Kidney (tissue), 14 donors: ENCODE results near the gene GPC3. TPM values are rescaled to one million over a fixed set of nuclear protein-coding genes. Genes with fewer than 3 reads are reported as not detected.

ENCODE experiments used
- DNase-seq, 5 donors: peaks; one replicate each; pipeline ENCODE4 v3.0.0-alpha.2; 2013 to 2020
- FAIRE-seq: peaks from 2 replicates; lab custom pipeline; 2012; peaks lifted over from hg19 to GRCh38; lab: Jason Lieb, UNC
- H3K27ac ChIP-seq, 2 donors: one replicate each; pipeline ENCODE4 v1.7.0; 2013; ENCODE audit warnings: low read depth in 2 of 2, low read length in 2 of 2, inconsistent platforms in 1 of 2
- H3K27me3 ChIP-seq: one replicate; pipeline ENCODE4 v1.7.1; 2013; ENCODE audit warnings: low read length, inconsistent platforms; ENCODE audit not compliant: control insufficient read depth, insufficient read depth
- H3K36me3 ChIP-seq, 3 donors: one replicate each; pipeline versions ENCODE4 v1.7.0 to v1.7.1; 2013; ENCODE audit warnings: low read length in 3 of 3, control low read depth in 1 of 3, inconsistent platforms in 1 of 3; ENCODE audit not compliant: insufficient read depth in 3 of 3, control insufficient read depth in 2 of 3
- H3K4me1 ChIP-seq, 3 donors: one replicate each; pipeline versions ENCODE4 v1.7.0 to v1.7.1; 2013; ENCODE audit warnings: low read length in 3 of 3, inconsistent platforms in 1 of 3, low read depth in 1 of 3; ENCODE audit not compliant: control insufficient read depth in 2 of 3, insufficient read depth in 2 of 3
- H3K4me3 ChIP-seq, 3 donors: one replicate each; pipeline versions ENCODE4 v1.7.0 to v1.8.1; 2013; ENCODE audit warnings: low read length in 3 of 3, control low read depth in 1 of 3, inconsistent platforms in 1 of 3
- H3K9ac ChIP-seq, 3 donors: one replicate each; pipeline versions ENCODE4 v1.7.0 to v1.7.1; 2013; ENCODE audit warnings: low read length in 3 of 3, control low read depth in 1 of 3, inconsistent platforms in 1 of 3
- H3K9me3 ChIP-seq, 3 donors: one replicate each; pipeline versions ENCODE4 v1.7.0 to v1.7.1; 2013; ENCODE audit warnings: low read length in 3 of 3, control low read depth in 1 of 3, inconsistent platforms in 1 of 3; ENCODE audit not compliant: control insufficient read depth in 2 of 3, insufficient read depth in 1 of 3
- intact Hi-C: fragments of 100-400 bp; cut with DNase I; formaldehyde crosslinking; loops from one replicate; pipeline ENCODE4 v1.11.1; 2022
- polyA plus RNA-seq: library from polyadenylated mRNA; stranded (reverse); fragments of 350-450 nt; fragmentation: Illumina TruSeq; extraction: RNeasy Lipid Tissue Mini Kit (QIAGEN cat#74804); gene quantifications from one replicate; pipeline ENCODE4 v1.2.3, GENCODE V29; 2014; ENCODE audit warnings: low read depth, low replicate concordance; ENCODE audit not compliant: insufficient read depth
- total RNA-seq: library from RNA; stranded (reverse); fragmentation: NEBNext Ultra II Directional; extraction: Animal tissue kit (Norgen Biotek cat#: 25700); gene quantifications from one replicate; pipeline ENCODE4 v1.2.1, GENCODE V29; 2021
- TF ChIP-seq, protein P1 (sequence below): IDR thresholded peaks from 3 replicates; pipeline ENCODE4 v1.5.1; 2012; ENCODE audit warnings: mild to moderate bottlenecking, moderate library complexity, borderline replicate concordance; ENCODE audit not compliant: insufficient read depth; ENCODE audit errors: extremely low read depth
- donor health status: control.
- donor health status: control.
- donor health status: control.
- donor health status: control.
- donor health status: control.
- donor health status: DM: yes; HTN: yes; CAD: no.
- donor health status: Normal renal cell carcinoma (clear cell type).

GPC3 gene
- total and polyA plus RNA-seq, 2 donors from 2014 or later: 43.0 to 52.5 TPM

DNA sequence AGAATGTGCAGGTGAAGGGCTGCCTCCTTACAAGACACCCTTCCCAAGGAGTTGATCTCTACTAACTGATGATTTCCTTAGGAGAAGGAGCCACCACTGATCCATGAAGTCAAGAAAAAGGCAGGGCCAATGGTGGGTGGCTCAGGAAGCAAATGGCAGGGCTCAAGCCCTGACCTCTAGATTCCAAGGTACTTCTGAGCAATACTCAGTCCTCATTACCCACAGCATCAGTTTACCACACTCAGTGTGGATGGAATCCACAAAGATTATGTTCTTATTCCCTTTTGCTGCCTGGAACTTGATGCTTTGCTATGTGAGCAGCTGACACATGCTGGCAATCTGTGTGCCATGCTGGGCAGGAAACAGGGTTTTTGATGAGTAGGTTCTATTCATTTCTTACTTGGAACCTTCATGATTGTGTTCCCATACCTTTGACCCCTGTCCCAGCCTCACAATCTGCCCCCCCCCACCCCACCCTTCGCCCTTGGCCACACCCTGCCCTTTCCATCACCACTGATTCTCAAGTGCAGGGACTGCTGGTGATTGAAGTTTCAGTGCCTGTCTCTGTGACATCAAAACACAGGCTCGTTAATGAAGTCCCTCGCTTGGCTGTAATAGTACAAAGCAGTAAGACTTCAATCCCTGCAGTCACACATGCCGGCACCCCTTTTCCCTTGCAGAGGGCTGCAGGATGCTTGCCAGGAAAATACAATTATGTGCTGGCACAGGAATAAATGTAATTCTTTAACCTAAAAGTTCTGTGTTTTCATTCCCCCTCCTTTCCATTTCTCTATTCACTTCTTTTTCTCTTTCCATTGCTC, 434.5 kb downstream of the GPC3 start:
- no peaks in the 10 kb centered on the region for H3K4me1 ChIP-seq
- intact Hi-C loops: no loop called here
- H3K9ac ChIP-seq: no peak overlapping the region
- H3K9me3 ChIP-seq: no peaks in the 10 kb centered on the region
- DNase-seq (no peak), FAIRE-seq (no peak)
- no peaks in the 10 kb centered on the region for H3K27me3 ChIP-seq
- TF ChIP-seq, protein P1, sequence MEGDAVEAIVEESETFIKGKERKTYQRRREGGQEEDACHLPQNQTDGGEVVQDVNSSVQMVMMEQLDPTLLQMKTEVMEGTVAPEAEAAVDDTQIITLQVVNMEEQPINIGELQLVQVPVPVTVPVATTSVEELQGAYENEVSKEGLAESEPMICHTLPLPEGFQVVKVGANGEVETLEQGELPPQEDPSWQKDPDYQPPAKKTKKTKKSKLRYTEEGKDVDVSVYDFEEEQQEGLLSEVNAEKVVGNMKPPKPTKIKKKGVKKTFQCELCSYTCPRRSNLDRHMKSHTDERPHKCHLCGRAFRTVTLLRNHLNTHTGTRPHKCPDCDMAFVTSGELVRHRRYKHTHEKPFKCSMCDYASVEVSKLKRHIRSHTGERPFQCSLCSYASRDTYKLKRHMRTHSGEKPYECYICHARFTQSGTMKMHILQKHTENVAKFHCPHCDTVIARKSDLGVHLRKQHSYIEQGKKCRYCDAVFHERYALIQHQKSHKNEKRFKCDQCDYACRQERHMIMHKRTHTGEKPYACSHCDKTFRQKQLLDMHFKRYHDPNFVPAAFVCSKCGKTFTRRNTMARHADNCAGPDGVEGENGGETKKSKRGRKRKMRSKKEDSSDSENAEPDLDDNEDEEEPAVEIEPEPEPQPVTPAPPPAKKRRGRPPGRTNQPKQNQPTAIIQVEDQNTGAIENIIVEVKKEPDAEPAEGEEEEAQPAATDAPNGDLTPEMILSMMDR: no peak
- H3K27ac ChIP-seq: no peak overlapping the region
- no peaks in the 10 kb centered on the region for H3K36me3 ChIP-seq
- H3K4me3 ChIP-seq: no peak overlapping the region

DNA sequence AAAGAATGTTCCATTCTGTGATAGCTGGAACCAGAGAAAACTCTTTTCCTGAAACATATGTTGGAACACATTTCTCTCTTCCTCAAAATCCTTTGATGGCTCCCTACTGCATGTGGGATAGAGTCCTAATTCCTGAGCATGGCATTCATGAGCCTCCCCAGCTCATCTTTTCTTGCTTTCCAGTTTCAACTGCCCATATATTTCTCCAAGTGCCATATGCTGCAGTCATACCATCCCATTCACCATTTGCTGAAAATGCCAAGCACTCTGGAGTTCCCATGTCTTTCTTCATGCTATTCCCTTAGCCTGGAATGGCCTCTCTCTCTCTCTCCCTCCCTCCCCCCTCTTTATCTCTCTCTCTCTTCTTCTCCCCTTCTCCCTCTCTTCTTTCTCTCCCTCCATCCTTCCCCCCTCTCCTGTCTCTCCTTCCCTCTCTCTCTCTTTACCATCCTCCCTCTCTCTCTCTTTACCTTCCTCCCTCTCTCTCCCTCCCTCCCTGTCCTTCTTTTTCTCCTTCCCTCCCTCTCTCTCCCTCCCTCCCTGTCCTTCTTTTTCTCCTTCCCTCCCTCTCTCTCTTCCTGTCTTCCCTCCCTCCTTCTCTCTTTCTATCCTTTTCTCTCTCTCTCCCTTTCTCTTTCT, 436.0 kb downstream of the GPC3 start:
- H3K4me1 ChIP-seq: no peaks in the 10 kb centered on the region
- no peak for DNase-seq
- H3K27me3 ChIP-seq: no peaks in the 10 kb centered on the region
- TF ChIP-seq, protein P1: no peak
- no peak overlapping the region for H3K27ac ChIP-seq
- intact Hi-C loops: no loop called here
- H3K4me3 ChIP-seq: no peak overlapping the region
- H3K9me3 ChIP-seq: no peaks in the 10 kb centered on the region
- no peak for FAIRE-seq
- no peak overlapping the region for H3K9ac ChIP-seq
- peaks cover 0 to 2% (median 0%) of the 10 kb centered on the region in 3 donors for H3K36me3 ChIP-seq

DNA sequence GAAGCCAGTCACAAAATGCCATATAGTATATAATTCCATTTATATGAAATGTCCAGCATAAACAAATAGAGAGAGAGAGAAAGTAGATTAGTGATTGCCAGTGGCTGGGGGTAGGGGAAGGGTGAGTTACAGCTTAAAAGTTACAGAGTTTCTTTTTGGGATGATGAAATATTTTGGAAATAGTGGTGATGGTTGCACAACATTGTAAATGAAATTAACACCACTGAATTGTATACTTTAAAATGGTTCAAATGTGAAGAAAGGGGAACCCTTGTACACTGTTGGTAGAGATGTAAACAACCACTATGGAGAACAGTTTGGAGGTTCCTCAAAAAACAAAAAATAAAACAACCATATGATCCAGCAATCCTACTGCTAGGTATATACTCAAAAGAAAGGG, 439.0 kb downstream of the GPC3 start:
- TF ChIP-seq, protein P1: no peak

More for the DNA sequence above, 439.0 kb downstream of the GPC3 start:
- Histone ChIP-seq H3K27ac (no peak overlapping the region), H3K27me3 (no peaks in the 10 kb centered on the region), H3K4me3 (no peak overlapping the region), H3K9me3 (no peaks in the 10 kb centered on the region), H3K4me1 (no peaks in the 10 kb centered on the region), H3K9ac (no peak overlapping the region), H3K36me3 (peaks cover 0 to 2% (median 0%) of the 10 kb centered on the region in 3 donors)
- FAIRE-seq (no peak), DNase-seq (no peak)
- intact Hi-C loops: no loop called here
